ENCODE data around the gene BAHCC1. TPM values are rescaled to one million over a fixed set of nuclear protein-coding genes. Genes with fewer than 3 reads are reported as not detected.

The BAHCC1 gene
- total and polyA plus RNA-seq, 9 of the 15 experiments (the other 6 are each of a cell fraction or from before 2014, with no cell fraction given): 0.14 to 26.9 (median 5.0) TPM

GRCh38 chr17:81401723-81402529 is 6.7 kb downstream of the BAHCC1 start:
- 43% methylated on average over 19 of the region's 19 CpGs for WGBS (ENCODE audit: insufficient coverage, low coverage, missing lambda C conversion rate)
- H3K4me3 ChIP-seq: peak overlapping the region; percentile 84; the same call in 1 of the 2 replicates
- POLR2A ChIA-PET: interaction anchor here (0.6 to 1.5 kb wide), 8 partner anchors 10 to 106 kb away, joined by 3 to 8 read pairs (median 4); no protein-coding TSS in a partner anchor
- H2AFZ ChIP-seq (ENCODE audit: low read depth, low read length): peak overlapping the region; percentile 61; the same call in 1 of the 2 replicates
- peak overlapping the region; percentile 94 for H3K27ac ChIP-seq (ENCODE audit: extremely low read depth, low read depth, low read length)
- H3K9ac ChIP-seq (ENCODE audit: insufficient read depth in 1 of 2, low read depth in 2 of 2, low read length in 2 of 2): peak overlapping the region; percentile 70 to 86
- H3K36me3 ChIP-seq (ENCODE audit: control insufficient read depth, insufficient read depth, low read length): peaks cover 29% of the 10 kb centered on the region; the same call in 2 of the 3 replicates
- FAIRE-seq (peak; percentile 73), DNase-seq (ENCODE audit: extremely low read depth in 1 of 4, low spot score in 3 of 4) (peak; percentile 53 to 84 (median 70)), ATAC-seq (peak; percentile 79)
- CTCF ChIA-PET (ENCODE audit: low intra/inter-chr PET ratio): interaction anchor here (1.0 kb wide), 1 partner anchor 56 kb away, joined by 3 read pairs; no protein-coding TSS in a partner anchor
- intact Hi-C loops (cut with micrococcal nuclease) (no loop called here), in situ Hi-C loops (cut with MboI) (no loop called here)
- BruUV-seq (replicated peaks): no TSS peak
- no peaks in the 10 kb centered on the region for H3K27me3 ChIP-seq (ENCODE audit: control insufficient read depth in 2 of 2, insufficient read depth in 2 of 2, low read length in 2 of 2)
- peak overlapping the region; percentile 88 for H3K4me2 ChIP-seq (ENCODE audit: insufficient read depth, low read length)
- H3K4me1 ChIP-seq (replicated peaks in 1 of 2; ENCODE audit: control insufficient read depth in 2 of 2, insufficient read depth in 2 of 2, low read length in 2 of 2): peaks cover 22 to 78% of the 10 kb centered on the region in 2 experiments
- H3K79me2 ChIP-seq (ENCODE audit: control insufficient read depth, insufficient read depth, low read length): peaks cover 53% of the 10 kb centered on the region
- no peaks in the 10 kb centered on the region for H3K9me3 ChIP-seq (replicated peaks; ENCODE audit: control insufficient read depth, insufficient read depth, low read depth, low read length)
- H4K20me1 ChIP-seq (replicated peaks; ENCODE audit: control insufficient read depth, insufficient read depth, low read length): 0 out of 2 replicates have a peak, but pooled peaks cover 3% of the 10 kb centered on the region
- no peaks in the 10 kb centered on the region for H3K9me1 ChIP-seq (ENCODE audit: control insufficient read depth, insufficient read depth, low read length)
- no peak for TF ChIP-seq FUS (optimal IDR thresholded peaks at IDR 0.05; ENCODE audit: low read depth, low read length)
- TF ChIP-seq HDAC6 (IDR thresholded peaks at IDR 0.05; ENCODE audit: low read depth, low read length): no peak
- peak; percentile 25 for TF ChIP-seq RBBP5 (IDR thresholded peaks at IDR 0.05; ENCODE audit: borderline replicate concordance, insufficient read depth, low read length, poor library complexity, severe bottlenecking)
- TF ChIP-seq USF2 (CRISPR knock-in tag; IDR thresholded peaks at IDR 0.05): peak; percentile 63
- TF ChIP-seq ZNF280A (IDR thresholded peaks at IDR 0.05; ENCODE audit: low read depth, partially characterized antibody): no peak
- peak; percentile 68; the same call in 1 of the 2 replicates for TF ChIP-seq GATAD2A (IDR thresholded peaks at IDR 0.05)
- TF ChIP-seq KLF10 (CRISPR knock-in tag; IDR thresholded peaks at IDR 0.05): no peak
- TF ChIP-seq CREB1 (IDR thresholded peaks at IDR 0.05): no peak
- TF ChIP-seq CREB1 (CRISPR knock-in tag; IDR thresholded peaks at IDR 0.05): 0 out of 2 replicates have a peak, but pooled peaks have one; percentile 14
- TF ChIP-seq, protein P1, sequence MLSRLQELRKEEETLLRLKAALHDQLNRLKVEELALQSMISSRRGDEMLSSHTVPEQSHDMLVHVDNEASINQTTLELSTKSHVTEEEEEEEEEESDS (CRISPR knock-in tag; IDR thresholded peaks at IDR 0.05): no peak
- TF ChIP-seq BHLHE40 (IDR thresholded peaks at IDR 0.05; ENCODE audit: low read length): no peak
- TF ChIP-seq SIX5 (IDR thresholded peaks at IDR 0.05; ENCODE audit: borderline replicate concordance in 1 of 2, insufficient read depth in 1 of 2, low read depth in 1 of 2, low read length in 2 of 2): no peak
- no peak for TF ChIP-seq ZNF655 (CRISPR knock-in tag; IDR thresholded peaks at IDR 0.05)
- no peak for TF ChIP-seq TBL1XR1 (IDR thresholded peaks at IDR 0.05; ENCODE audit: low read length in 2 of 2)
- TF ChIP-seq HMGN3 (IDR thresholded peaks at IDR 0.05; ENCODE audit: borderline replicate concordance, extremely low read depth, insufficient read length, low read depth, low read length): no peak
